Hippocampal formation (tissue), 2 donors: ENCODE results near the gene KCP.
"Not testable (repeated sequence)": the region's sequence is repeated elsewhere in the genome, so short reads cannot be mapped to it uniquely, and the experiment has no call there.

ENCODE experiments used
- DNase-seq, 2 donors: peaks; one replicate each; lab custom pipeline; 2025; lab: John Stamatoyannopoulos, UW

Gene KCP

DNA sequence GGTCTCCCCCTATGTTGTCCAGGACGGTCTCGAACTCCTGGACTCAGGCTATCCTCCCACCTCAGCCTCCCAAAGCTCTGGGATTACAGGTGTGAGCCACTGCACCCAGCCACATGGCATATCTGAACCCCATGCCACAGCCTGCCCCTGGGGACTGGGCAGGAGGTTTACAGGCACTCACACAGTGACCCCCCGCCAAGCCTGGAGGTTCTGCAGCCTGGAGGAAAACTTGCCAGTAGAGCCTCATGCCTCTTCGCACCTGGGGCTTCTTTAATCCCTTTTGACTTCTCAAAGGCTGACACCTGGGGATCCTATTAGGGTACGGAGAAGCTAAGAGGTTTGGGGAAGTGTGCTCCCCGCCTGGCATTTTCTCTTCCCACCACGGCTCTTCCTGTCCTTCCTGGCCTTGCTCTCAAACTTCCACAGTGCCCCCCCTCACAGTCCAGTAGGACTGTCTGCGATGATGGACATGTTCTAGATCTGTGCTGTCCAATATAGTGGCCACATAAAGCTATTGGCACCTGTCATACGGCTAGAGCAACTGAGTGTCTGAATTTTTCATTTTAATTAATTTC is 11.4 kb upstream of the KCP start:
- no peak for DNase-seq

- no peak for DNase-seq
Observed at GRCh38 chr7:128920913-128921582, 10.5 kb upstream of the KCP start.

DNA sequence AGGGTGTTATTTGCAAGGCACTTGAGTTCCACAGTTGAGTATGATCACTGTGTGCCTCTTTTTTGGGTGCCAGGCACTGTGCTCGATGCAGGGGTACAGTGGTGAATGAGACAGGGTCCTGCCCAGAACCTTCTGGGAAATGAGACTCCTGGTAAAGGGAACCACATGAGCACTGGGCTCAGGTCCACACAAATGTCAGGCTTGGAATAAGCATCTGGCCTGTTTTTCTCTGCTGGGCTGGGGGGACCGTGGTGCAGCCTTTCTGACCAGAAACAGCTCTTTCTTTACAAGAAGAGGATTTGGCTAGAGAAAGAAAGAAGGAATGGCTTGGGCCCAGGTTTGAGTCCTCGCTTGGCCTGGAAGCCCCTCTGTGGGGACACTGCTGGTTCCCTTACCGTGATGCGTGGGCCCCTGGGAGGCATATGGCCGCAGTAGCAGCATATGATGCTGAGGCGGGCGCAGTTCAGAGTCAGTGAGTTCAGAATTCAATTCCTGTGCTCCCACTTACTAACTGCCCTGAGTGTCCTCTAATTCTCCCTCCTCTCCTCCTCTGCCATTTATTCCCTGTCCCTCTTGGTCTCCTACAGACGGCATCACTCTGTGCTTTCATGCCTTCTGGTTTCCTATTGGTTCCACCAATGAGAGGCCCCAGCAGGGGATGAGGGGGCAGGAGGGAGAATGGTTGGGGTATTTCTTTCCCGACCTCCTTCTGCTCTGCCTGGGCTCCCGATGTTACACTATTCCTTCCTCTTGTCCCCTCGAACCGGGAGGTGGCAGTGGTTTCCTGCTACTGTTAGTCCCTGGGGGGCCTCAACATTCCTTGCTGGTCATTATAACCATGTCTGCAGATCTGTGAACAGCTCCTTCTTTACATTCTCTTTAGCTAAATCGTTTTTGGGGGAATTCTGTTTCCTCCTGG is 9.6 kb upstream of the KCP start:
- DNase-seq = no peak

GRCh38 chr7:128919241-128919640 is 8.7 kb upstream of the KCP start:
- no peak for DNase-seq

DNA sequence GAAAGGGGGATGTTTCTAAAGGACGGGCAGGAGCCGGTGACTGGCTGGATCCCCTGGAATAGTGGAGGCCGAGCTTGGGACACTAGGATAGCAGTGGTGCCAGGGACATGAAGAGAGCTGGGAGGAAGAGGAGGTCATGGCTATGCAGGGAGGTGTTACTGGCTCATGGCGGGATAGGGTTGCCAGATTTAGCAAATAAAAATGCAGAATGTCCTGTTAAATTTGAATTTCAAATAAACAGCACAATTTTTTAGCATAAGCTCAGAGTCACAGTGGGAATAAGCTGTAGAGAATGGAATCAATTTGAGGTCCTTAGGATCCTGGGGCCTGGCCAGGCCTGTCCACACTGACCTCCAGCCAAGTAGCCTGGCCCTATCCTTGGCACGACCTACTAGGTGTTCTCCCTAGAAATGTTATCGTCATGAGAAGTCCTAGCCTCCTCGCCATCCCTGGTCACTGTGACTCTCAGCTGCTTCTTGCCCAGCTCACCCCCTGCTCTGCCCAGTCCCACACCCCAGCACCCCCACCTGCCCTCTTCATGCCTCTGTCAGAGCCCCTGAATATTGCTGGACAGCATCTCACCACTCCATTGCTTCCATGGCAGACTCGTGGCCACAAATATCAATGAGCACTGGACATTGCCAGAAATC is 7.6 kb upstream of the KCP start:
- DNase-seq = no peak

- no peak for DNase-seq
Observed at GRCh38 chr7:128917122-128917521, 6.6 kb upstream of the KCP start.

- DNase-seq = no peak
Observed at GRCh38 chr7:128916643-128916915, 6.1 kb upstream of the KCP start.

DNA sequence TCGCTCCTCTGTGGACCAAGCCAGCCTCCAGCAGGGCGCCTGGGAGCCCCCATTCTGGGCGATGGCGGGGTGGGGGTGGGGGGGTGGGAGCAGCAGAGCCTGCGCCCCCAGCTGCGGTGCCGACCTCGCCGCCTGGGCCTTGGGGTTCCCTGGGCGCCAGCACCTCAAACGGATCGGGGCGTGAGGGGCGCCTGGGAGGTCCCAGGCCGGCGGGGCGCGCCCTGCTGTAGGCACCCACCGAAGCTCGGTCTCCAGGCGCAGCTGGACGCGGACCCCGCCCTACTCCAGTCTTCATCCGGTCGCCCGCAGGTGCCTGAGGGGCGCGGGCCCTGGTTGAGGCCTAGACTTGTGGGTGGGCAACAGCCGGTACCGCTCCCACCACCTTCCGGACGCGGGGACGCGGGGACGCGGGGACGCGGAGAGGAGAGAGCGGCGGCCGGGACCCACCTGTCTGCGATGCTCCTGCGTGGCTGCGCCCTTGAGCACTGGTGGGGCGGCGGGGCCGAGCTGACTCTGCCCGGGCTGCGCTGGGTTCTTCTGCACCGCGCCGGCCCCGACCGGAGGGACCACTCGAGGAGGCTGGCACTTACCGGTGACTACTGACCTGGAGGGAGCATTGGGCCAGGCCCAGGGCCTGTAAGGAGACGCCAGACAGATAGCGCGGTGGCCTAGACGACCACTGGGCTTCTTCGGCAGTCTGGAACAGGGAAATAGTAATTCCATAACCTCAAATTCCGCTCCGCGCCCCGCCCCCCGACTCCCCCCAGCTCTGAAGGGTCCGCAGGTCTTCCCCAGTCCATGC is 5.5 kb upstream of the KCP start:
- DNase-seq = no peak

- DNase-seq = no peak
Observed at GRCh38 chr7:128915271-128915819, 4.8 kb upstream of the KCP start.

DNA sequence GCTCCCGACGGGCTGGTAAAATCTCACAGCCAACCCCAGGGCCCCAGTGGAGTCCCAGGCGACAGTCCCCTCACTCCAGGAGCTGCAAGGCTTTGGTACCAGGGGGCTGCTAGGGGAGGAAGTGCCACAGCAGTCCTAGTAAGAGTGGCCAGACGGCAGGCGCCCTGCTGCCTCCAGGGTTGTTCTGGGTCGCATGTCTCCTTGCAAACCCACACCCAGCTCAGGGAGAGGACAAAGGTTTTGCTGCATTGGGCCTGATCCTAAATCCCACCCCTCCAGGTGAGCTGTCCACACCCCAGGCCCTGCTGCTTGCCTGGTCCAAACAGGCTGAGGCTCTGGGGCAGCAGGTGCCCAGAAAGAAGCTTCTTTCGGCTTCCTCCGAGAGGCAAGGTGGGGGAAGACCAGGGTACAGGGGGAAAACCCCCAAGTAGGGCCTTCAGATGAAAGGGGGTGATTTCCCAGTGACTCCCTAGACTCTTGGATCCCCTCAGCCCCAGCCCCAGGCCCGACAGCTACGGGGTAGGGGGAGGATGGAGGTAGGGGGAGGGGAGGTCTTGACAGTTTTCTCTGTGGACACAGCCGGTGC is 4.2 kb upstream of the KCP start:
- DNase-seq = no peak

- DNase-seq = no peak
Observed at GRCh38 chr7:128913870-128914565, 3.5 kb upstream of the KCP start.

DNA sequence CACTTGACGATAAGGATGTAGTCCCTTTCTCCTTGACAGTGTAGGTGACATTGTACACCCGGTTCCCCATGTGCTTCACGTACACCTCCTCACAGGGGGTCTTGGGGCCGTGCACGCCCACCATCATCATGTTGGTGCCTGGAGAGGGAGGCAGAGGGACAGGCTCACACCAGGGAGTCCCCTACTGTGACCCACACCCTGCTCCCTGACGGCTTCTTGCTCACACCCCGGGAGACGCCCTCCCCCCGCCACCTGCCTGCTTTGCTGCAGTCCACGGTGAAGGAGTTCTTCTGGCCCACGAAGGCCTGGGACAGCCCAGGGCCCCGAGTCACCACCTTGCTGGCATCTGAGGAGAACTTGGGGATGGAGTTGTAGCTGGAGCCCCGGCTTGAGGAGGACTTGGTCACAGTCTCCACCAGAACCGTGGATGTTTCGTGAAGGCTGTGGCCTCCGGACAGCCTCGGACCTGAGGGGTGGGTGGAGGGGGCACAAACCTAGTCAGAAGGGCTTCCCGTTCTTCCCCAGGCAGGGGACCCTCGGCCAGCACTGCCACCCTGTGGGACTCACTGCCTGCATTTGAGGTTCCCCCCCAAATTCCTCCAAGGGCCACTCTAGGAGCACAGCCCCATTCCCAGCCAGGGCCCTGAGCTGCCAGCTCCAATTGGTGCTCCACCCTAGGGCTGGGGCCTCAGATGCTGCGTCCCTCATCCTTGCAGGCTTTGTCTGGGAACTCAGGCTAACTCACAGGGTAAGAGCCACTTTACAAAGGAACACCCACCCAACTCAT is 2.4 kb upstream of the KCP start:
- not testable (repeated sequence) for DNase-seq

- no peak for DNase-seq
Observed at GRCh38 chr7:128912281-128912680, 1.8 kb upstream of the KCP start.

DNA sequence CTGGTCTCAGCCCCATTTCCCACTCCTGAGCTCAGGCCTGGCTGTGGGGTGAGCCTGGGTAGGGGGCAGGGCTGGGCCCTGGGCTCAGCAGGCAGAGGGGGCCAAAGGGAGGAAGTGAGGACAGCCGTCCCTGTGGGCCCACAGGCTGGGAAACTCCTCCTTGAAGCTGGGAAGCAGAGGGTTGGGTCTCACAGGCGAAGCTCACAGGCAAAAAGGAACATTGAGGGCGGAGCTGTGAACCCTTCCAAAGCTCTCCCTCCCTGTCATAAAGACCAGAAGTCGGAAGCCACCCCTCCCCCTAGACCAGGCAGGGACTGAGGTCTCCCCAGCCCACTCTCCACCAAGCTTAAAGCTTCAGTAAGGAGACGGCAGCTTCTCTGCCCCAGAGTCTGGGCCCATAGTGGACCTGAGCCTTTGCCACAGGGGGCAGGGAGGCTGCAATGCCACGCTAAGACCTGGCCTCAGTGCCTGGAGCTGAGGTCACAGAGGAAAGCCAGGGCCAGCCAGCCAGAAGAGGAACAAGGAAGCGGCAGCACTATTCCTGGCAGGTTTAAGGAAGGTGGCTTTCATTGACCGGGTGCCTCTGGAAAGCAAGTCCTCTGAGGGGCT is 1.0 kb upstream of the KCP start:
- DNase-seq = no peak

GRCh38 chr7:128909625-128910568 is 612 bp downstream of the KCP start:
- no peak for DNase-seq

DNA sequence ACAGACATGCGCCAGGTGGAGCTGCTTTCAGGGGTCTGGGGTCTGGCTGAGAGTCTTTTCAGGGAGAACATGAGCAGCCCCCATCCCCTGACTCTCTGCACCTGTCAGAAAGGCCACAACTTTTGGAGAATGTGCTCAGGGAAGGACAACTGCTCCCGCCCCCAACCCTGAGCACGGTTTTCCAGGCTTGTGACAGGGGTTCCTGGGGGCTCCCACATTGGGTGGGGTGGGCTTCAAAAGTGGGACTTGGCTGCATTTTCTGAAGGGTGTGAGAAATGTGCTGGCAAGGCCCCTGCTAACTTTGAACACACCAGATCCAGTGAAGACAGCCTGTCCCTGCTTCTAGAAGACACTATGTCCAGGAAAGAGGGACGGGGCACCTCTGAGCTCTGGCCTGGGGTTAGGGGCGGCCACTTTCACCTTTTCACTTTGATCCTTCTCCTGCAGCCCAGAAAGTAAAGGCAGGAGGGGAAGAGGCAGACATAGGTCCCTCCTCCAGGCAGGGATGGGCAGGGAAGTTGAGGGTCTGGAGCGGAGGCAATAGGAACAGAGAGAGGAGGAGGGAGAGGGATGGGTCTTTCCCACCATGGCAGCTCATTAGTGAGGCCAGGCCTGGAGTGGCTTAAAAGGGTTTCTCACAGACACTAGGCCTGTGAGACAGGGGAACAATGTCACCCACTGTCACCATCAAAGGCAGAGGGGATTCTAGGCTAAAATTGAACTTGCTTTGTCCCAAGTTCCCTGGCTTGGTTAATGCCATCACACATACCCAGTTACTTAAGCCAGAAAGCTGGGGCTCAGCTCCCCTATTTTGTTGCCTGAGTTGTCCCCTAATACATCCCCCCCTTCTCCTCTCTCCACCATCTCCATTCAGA is 1.5 kb downstream of the KCP start:
- no peak for DNase-seq
